Measurements from ENCODE around the gene SNN.

Gene SNN

GRCh38 chr16:11667824-11668622 is at the start of gene SNN:
Gene SNN, plus strand, starts transcription at chr16:11668455. Its CDS starts 7,605 bp downstream, at chr16:11676060.
- peak in 12 of 14 donors; percentile 37 to 90 (median 70) for DNase-seq

- DNase-seq, result peak in 1 of 14 donors; percentile 11
Measured at GRCh38 chr16:11619327-11619851, 48.9 kb upstream of the SNN start.

GRCh38 chr16:11620243-11621003 is 47.8 kb upstream of the SNN start:
- no peak for DNase-seq

GRCh38 chr16:11621539-11621919 is 46.7 kb upstream of the SNN start:
- no peak for DNase-seq

- no peak for DNase-seq
Measured at GRCh38 chr16:11621920-11622651, 46.2 kb upstream of the SNN start.

GRCh38 chr16:11624205-11624604 is 44.0 kb upstream of the SNN start:
- DNase-seq, result no peak

GRCh38 chr16:11624636-11625607 is 43.3 kb upstream of the SNN start:
- peak in 3 of 14 donors; percentile 5 to 15 (median 11) for DNase-seq

- no peak for DNase-seq
Measured at GRCh38 chr16:11625769-11626168, 42.5 kb upstream of the SNN start.

- no peak for DNase-seq
Measured at GRCh38 chr16:11626657-11627291, 41.5 kb upstream of the SNN start.

GRCh38 chr16:11627292-11627663 is 41.0 kb upstream of the SNN start:
- DNase-seq, result no peak

- DNase-seq, result no peak
Measured at GRCh38 chr16:11627822-11628457, 40.3 kb upstream of the SNN start.

GRCh38 chr16:11629071-11630030 is 38.9 kb upstream of the SNN start:
- peak in 5 of 14 donors; percentile 10 to 36 (median 19) for DNase-seq

GRCh38 chr16:11630046-11630767 is 38.0 kb upstream of the SNN start:
- DNase-seq, result no peak

- DNase-seq, result no peak
Measured at GRCh38 chr16:11630768-11631056, 37.5 kb upstream of the SNN start.

- DNase-seq, result no peak
Measured at GRCh38 chr16:11631214-11631613, 37.0 kb upstream of the SNN start.

GRCh38 chr16:11632455-11632939 is 35.8 kb upstream of the SNN start:
- DNase-seq, result peak in 9 of 14 donors; percentile 9 to 52 (median 37)

GRCh38 chr16:11633113-11633512 is 35.1 kb upstream of the SNN start:
- DNase-seq, result no peak

- DNase-seq, result no peak
Measured at GRCh38 chr16:11634312-11634711, 33.9 kb upstream of the SNN start.
